ENCODE measurements around the gene CFAP77.

The CFAP77 gene

DNA sequence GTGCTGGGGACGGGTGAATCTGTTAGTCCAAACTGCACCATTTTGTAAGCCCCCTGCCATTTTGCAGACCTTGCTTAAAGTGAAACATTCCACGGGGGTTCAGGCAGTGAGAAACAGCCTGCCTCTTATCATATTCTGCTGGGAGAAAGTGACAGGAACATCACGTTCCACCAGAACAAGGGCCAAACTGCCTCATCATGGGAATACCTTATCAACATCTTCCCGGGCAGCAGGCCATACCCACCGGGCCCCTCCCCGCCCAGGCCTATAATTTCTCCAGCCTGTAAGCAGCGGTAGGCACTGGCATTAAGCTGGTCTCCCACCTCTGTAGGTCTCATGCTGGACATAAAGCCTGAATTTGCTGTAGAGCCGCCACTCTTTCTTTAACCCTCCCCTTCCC lies 1.5 kb upstream of the CFAP77 start:
- DNase-seq (ENCODE audit: low read depth in 2 of 2): no peak

DNA sequence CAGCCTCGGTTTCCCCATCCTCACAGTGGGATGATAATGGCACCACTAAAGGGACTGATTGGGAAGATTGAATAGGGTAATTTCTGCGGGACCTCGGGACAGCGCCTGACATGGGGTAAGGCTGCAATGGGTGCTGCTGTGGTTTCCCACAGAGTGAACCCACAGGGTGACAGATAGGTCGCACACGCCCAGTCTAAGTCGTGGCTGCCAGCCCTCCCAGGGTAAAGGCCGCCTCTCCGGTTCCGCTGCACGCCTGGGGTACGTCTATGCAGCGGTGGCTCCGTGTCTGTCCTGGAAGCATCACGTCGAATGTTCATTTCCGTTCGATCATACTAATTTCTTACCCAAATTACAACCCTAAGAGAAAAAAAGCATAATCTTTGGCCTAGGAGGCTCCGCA lies 631 bp downstream of the CFAP77 start:
- DNase-seq (ENCODE audit: low read depth in 2 of 2): no peak

DNA sequence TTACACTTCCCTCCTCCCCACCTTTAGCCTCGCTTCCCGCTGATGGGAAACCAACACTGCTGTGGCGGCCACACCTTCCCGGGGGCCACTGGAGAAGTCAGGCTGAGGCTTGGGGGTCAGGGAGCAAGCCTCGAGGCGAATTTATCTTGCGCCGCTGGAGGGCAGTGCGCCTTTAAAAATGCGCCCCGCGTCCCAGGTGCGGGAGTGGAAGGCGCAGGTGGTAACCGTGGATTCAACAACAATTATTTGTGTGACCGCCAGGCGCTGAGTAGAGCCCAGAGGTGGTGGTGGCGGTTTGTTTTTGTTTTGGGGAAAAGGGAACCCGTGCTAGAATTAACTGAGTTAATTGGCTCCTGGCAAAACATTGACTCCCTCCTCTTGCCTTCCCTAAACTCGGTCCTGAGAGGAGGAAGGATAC lies 1.1 kb downstream of the CFAP77 start:
- peak; percentile 33 to 45 for DNase-seq (ENCODE audit: low read depth in 2 of 2)

DNA sequence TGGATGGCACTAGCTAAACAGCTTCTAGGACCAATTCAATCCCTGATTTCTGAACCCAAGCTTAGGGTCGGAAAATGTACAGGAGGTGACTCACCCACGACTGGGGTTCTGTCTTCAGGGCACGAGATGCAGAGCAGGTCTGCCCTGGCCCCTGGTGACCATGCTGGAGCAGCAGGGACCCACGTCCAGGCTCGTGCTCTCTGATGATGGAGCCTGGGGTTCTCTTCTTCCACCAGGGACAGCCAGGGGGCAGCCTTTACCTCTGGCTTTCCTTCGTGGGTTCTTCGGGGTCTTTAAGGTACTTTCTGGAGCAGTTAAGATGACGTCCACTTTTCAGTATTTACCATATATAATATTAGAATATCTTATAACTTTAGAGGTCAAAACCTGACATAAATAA lies 2.1 kb downstream of the CFAP77 start:
- DNase-seq (ENCODE audit: low read depth in 2 of 2): no peak

DNA sequence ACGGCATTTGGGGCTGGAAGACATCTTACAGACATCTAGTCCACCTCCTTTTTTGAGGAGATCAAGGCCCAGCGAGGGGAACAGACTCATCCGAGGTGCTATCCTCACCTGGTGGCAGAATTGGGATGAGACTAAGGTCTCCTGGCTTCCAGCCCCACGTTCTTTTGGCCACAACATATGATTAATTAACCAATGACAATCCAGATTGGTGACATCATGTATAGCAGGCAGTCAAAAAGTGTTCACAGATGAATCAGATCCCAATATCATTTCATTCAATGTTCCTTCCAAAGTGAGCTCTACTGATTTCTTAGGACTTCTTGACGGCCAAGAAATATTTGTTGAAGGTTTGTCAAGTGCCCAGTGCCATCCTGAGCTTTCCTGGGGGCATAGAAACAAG lies 3.9 kb downstream of the CFAP77 start:
- DNase-seq (ENCODE audit: low read depth in 2 of 2): no peak

DNA sequence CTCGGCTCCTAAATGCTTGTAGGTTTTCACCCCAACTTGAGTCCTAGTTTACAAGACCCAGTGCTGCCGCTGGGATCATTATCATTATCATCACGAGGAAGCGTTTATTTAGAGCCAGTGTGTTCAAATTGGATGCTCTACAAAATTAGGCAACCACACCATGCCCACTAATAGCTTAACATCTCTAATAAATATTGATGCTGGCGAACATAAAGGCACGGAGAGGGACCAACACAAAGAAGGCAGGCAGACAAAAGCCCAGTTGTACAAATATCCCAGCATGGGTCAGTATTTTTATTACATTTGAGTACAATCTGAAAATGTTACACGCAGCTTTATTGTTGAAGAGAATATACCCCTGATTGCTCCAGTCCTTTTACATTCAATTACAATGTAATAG lies 4.7 kb downstream of the CFAP77 start:
- DNase-seq (ENCODE audit: low read depth in 2 of 2): no peak

DNA sequence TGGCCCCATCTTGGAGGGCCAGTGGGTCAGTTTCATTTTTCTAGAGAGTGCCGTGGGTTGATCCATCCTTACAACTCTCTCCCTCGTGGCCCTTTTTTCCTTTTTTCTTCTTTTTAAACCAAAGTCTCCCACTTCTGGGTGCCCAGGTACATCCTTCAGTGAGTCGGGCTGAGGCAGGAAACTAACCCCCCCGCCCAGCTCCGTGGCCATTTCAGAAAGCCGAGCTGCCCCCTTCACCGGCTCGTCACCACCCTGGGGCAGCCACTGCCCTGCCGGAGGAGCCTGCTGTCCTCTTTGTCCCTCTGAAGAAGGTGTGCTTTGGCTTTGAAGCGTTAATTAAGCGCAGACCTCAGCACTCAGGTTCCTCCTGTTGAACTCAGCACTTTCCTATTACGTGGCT lies 5.2 kb downstream of the CFAP77 start:
- no peak for DNase-seq (ENCODE audit: low read depth in 2 of 2)

DNA sequence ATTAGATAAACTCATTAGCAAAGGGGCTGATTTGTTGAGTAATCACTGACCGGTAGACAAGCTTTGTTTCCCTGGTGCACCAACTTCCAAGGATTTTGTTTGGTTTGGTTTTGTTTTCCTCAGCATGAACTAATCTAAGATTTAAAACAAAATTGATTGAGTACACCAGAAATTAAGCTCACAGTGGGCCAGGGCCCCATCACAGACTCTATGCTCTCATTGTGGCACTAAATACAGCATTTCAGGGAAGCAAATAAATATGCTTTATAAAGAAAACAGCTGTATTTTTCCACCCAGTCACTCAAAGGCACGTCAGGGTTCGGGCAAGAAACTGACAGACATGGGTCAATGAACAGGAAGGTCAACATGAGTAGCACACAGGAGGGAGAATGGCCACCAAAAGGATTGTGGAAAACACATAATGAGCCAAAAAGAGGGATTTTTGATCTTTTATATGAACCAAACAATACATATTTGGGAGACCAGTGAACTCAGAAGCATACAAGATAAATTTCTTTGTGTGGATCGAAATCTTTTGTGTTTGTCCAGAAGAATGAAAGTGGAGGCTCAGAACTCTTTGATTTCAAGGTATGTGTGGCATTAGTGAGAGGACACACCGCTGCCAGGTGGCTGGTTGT lies 8.8 kb downstream of the CFAP77 start:
- DNase-seq (ENCODE audit: low read depth in 2 of 2): no peak

DNA sequence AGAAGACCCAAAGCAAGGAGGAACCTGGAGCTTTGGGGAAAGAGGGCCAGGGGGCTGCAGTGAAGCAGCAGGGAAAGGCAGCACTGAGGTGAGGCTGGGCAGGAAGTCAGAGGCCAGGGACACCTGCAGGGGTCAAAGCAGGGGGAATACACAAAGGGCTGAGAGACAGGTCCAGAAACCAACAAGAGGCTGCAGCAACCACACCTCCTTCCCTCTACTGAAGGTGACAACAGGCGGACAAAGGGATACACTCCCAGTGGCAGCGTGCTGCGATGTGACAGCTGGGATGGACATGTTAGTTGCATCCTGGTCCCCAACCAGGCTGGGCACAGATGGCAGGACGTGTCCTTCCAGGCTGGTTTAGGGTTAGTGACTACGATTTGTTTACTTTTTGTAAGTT lies 12.6 kb downstream of the CFAP77 start:
- DNase-seq (ENCODE audit: low read depth in 2 of 2): no peak

DNA sequence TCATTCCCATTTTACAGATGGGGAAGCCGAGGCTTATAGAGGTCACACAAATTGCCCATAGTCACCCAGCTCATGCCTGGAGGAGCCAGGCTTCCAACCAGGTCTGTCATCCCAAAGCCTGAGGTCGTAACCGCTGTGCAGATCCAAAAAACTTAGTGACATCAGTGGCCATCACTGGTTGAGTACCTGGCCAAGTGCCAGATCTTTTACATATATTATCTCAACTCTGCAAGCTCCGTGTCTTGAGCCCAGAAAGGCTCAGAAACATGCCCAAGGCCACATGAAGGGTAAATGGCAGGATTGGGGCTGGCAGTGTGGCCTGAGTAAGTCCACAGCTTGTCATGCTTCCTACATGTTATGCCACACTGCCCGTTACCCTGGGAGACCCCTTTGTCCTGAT lies 13.5 kb downstream of the CFAP77 start:
- no peak for DNase-seq (ENCODE audit: low read depth in 2 of 2)

DNA sequence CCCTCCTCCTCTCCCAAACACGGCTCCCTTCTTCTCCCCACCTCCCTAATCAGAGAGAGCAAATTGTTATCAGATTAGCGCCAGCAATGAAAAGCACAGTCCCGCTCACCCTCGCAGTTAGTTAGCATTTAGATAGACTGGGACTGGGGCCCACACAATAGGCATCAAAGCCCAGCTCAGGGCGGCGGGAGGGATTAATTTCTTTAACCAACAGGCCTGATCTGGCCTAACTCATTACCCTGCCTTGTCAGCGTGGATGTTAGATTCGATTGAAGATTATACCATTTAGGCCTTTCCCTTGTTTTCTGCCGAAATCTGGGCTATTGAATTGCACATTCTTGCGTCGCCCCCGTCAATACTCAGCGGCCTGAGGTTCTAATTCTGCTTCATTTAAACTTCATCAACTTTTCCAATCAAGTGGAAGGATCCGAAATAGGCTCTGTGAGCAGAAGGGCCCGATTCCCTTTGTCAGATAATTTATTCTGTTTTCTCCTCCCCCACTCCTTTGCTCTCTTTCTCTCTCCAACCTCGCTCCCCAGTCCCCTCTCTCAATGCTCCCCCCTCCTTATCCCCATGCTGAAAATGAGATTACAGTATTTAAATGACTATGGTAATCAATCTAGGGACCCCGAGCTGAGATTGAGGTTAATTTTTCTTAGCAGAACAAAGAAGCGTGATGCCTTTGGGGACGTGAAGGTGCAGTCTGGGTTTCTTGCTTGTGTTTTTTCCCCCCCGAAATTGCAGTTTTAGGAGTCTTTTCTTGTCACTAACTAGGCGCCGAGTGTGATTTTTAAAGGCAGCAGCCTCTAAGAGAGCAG lies 15.1 kb downstream of the CFAP77 start:
- no peak for DNase-seq (ENCODE audit: low read depth in 2 of 2)

DNA sequence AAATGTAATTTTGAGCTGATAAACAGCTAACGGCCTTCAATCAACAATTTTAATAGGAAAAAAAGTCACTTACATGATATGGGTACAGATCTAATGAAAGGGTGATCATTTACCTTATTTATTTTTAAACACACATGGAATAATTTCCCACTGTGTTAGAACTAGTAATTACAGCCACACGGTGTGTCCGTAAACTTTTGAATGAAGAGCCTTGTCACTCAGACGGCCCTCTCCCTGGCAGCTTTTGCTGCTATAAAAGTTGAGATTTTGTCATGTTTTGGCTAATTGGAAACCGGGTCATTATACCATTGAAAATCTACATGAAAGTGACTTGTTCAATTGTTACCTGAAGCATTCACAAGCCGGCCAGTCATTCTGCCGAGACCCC lies 15.7 kb downstream of the CFAP77 start:
- no peak for DNase-seq (ENCODE audit: low read depth in 2 of 2)

DNA sequence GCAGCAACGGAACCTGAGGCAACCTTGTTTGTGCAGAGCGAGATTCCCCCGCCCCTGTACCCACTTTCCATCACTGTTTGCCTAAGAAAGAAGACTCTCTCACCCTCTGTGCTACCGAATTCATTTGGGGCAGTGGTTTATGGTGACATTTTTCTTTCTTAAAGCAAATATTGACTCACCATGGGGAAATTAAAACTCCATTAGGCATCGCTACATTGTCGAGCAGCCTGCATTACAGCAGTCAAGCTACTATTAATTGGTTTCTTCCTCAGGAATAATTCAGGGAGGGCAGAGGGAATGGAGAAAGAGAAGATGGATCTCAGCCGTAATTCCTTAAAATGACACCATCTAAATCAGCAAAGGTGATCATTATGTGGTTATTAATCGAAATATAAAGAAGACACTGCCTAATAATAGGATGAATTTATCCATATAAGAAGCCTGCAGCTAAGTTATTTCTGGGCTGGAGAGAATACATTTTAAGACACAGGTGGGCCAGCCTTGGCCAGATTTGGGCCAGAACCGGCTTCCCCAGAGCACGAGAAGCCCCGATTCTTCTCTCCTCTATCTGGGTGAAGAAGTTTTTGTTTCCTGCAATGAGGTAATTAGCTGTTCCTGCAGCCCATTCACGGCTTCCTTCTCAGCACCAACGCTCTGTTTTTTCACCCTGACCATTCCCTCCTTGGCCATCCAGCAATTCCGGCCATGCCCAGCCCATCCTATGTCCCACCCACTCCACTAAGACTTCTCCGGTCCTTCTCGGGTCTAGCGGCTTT lies 16.8 kb downstream of the CFAP77 start:
- DNase-seq (ENCODE audit: low read depth in 2 of 2): no peak

DNA sequence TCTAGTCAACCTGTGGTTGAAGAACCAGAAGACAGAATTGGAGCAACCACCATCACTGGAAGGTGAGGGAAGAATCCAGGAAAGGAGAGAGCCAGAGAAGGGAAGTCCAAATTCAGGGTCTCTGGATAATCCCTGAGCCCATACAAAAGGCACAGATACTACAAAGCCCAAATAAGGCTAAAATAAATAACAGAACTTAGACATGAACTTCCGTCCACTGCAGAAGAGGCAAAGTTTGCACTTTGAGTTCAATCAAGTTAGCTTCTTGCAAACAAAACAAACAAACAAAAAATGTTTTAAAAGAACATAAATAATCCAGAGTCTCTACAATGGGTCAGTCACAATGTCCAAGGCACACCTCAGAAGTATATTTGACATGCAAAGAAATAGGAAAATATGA lies 21.0 kb downstream of the CFAP77 start:
- no peak for DNase-seq (ENCODE audit: low read depth in 2 of 2)

DNA sequence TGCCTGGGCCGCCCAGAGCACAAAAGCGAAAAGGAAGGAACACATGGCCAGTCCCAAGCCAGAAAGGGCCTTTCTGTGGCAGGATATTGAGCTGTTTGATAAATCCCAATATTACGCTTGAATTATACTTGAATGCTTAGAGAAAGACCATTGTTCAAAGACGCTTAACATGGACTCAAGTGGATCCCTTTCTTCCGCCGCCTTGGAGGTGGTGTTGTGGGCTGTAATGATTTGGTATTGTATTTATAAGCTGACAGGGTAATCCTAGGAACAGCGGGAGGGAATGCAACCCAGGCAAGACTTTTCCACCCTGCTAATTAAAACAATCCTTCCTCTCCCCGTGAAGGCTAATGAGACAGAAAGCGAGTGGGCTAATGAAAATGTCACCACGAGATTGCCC lies 24.9 kb downstream of the CFAP77 start:
- DNase-seq (ENCODE audit: low read depth in 2 of 2): no peak

DNA sequence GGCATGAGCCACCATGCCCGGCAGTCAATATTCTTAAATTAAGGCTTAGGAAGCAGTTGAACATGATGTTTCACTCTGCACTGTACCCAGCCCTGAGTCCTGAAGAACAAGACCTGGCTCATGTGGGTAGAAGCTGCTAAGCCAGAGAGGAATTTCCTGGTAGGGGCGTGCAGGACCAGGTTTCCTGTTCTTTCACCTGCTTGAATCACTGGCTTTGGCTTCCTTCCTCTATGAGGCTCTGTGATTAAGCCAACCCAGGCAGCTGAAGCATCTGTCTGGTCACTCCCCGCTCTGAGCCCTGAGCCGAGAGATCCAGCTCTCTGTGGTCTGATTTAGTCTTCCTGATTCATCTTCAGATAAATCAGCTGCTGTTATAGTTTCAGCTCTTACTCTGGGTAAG lies 29.1 kb downstream of the CFAP77 start:
- DNase-seq (ENCODE audit: low read depth in 2 of 2): no peak

DNA sequence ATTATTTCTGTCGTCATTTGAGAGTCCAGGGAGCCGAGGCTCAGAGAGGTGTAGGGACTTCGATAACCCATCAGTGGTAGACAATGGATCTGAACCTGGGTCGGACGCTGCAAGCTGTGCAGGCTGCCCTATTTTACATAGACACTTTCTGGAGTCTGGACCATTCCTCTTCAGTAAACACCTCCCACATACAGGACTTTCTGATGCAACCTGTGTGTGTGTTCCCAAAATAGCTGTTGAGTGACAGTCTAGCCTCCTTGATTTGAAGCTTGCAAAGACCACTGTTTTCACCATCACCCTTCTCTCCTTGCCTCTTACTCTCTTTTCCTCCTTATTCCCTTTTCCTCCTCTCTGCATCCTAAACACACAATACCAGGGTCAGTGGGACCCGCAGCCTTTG lies 30.7 kb downstream of the CFAP77 start:
- DNase-seq (ENCODE audit: low read depth in 2 of 2): no peak

DNA sequence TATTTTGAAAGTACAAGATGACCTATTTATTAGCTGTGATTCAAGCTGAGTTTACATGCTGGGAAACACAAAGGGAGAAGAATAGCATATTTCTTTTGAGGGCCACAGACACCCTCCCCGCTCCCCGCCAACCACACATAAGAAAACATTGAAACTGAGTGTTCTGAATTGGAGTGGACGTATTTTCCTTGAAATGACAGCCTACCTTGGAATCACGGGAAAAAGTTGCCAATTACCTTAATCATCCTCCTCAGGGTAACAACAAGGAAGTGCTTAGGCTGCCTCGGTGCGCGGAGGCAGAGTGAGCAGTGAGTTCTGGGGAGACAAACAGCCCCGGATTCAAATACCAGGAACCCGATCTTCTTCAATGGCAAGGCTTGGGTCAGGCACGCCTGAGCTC lies 31.4 kb downstream of the CFAP77 start:
- DNase-seq (ENCODE audit: low read depth in 2 of 2): no peak

DNA sequence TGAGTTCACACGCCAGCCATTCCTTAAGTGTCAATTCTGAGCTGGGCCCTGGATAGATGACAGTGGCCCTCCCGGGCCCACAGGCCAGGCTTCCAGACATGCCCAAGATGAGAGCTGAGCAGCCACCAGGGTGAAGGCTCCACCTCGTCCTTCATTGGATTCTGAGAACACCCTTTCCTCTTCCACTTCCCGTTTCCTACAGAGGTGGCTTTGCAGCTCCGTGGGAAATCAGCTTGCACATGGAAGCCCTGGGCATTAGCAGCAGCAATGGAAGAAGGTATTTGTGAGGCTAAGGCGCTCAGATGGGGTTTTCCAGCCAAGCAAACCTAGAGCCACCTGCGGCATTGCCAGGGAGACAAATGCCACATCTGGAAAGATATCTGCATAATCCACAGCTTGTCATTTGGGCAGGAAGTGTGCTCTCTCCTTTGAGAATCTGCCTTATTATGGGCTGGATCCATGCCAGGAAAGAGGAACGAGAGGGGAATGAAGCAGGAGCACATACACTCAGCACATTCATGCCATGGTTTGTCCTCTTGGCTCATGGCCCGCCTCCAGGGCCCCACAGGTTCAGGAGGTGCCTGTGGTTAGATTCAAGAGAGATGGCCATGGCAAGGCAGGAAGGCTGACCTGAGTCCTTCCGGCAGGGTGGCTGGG lies 34.1 kb downstream of the CFAP77 start:
- DNase-seq (ENCODE audit: low read depth in 2 of 2): no peak

DNA sequence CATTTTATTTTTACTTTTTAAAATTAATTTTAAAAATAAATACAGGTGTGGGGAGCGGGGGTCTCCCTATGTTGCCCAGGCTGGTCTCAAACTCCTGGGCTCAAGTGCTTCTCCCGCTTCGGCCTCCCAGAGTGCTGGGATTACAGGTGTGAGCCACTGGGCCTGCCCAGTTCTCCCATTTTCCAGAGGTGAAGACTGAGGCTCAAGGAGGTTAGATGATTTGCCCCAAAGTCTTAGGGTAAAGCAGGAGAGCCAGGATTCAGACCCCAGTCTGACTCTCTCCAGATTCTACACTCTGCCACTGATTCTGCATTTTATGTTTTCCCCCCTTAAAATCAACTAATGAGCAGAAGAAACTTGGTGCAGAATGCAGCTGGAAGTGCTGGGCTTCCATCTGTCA lies 36.9 kb downstream of the CFAP77 start:
- DNase-seq (ENCODE audit: low read depth in 2 of 2): no peak

DNA sequence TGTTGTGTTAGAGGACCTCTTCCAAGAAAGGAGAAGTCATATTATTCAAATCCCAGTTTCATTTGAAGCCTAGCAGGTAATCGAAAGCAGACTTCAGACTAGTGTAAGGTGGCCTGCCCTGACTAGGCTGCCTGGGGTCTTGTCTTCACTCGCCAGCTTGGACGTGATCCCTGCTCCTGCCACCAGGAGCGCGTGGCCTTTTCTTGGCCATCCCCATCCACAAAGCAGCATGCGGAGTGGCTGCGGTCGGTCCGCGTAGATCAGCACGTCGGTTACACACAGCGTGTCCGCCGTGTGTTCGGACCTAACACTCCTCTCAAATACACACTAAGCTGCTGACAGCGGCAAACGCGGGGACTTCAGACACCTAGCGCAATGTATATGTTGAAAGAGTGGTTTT lies 37.3 kb downstream of the CFAP77 start:
- no peak for DNase-seq (ENCODE audit: low read depth in 2 of 2)

DNA sequence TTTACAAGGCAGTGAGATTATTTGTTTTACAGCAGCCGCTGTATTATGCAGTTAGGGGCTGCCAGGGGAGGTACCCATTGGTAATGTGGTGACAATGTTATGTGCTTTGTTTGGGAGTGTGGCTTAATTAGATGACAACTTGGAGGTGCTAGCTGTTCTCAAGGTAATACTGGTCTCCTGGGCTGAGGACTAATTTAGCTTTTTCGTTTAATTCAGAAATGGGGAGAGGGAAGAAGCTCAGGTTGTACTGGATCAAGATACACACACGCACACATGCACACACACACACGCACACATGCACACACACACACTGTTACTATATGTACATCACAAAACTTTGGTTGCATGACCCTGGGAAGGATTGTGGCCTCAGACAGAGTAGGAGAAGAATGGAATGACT lies 37.9 kb downstream of the CFAP77 start:
- no peak for DNase-seq (ENCODE audit: low read depth in 2 of 2)

Data from stimulated activated CD8-positive, alpha-beta memory T cell treated with anti-CD3 and anti-CD28 coated beads, Interleukin-7, amount 100 ng/mL, for 4 hours (primary cell).